Sciatic nerve (tissue), 2 donors: ENCODE data around the gene CSGALNACT2. TPM values are rescaled to one million over a fixed set of nuclear protein-coding genes. Genes with fewer than 3 reads are reported as not detected.
"Not testable (repeated sequence)": the region's sequence is repeated elsewhere in the genome, so short reads cannot be mapped to it uniquely, and the experiment has no call there.

Experiments used
- ATAC-seq: fragments of 200-7000 bp; cut with Tn5 transposase; one replicate; pipeline ENCODE4 v1.9.1; 2020; ENCODE audit warnings: mild to moderate bottlenecking, moderate library complexity
- DNase-seq: peaks from one replicate; pipeline ENCODE4 v3.0.0-alpha.2; 2020; ENCODE audit warnings: low spot score
- intact Hi-C: fragments of 100-400 bp; cut with DNase I; formaldehyde crosslinking; loops from one replicate; pipeline ENCODE4 v1.14.2; 2022
- total RNA-seq: library from RNA; stranded (reverse); fragmentation: NEBNext Ultra II Directional; extraction: Animal tissue kit (Norgen Biotek cat#: 25700); gene quantifications from one replicate; pipeline ENCODE4 v1.2.1, GENCODE V29; 2021
- donor health status: DM: no; HTN: no; CAD: no.
- donor health status: DM: no; HTN: no; CAD: no.

Gene CSGALNACT2
- total RNA-seq, 1 donor from 2014 or later: 31.5 TPM

DNA sequence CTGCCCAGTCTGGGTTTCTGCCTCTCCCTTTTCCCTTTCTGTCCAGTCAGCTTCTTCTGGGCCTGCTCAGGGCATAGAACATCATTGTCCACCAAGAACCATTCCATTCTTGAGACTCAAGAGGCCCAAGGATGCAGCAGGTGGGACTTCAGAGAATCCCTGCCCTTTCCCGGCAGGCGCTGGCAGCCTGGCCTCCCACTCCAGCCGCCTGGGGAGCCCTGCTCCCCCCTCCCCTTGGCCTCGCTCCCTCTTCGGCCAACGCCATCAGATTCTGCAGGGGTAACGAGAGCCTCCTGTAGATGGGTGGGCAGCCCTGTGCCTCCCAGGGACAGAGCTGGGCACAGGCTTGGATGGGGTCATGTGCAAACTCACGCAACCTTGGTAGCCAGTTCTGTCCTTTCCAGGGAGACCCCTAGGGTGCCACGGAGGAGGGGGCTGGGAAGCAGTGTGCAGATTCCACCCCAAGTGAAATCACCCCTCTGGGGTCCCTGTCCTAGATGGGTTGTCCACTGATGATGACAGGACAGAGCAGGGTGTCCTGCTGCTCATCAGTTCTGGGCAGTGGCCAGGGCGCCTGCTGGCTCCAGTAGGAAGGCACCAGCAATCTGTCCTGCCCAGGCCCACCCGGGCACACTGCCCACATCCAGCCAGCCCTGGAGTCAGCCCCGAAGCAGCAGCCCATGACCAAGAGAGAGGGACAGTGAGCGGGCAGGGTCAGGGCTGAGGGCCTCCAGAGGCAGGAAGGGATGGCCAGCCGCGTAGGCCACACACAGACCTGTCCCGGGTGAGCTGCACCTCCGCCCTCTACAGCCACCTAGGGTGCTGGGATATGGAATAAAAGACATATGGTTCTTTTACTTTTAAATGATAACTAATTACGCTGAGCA is 80.9 kb downstream of the CSGALNACT2 start:
- ATAC-seq: peak; percentile 22
- peak; percentile 61 for DNase-seq
- intact Hi-C loops: no loop called here

GRCh38 chr10:43219848-43220247 is 81.6 kb downstream of the CSGALNACT2 start:
- intact Hi-C loops: no loop called here

DNA sequence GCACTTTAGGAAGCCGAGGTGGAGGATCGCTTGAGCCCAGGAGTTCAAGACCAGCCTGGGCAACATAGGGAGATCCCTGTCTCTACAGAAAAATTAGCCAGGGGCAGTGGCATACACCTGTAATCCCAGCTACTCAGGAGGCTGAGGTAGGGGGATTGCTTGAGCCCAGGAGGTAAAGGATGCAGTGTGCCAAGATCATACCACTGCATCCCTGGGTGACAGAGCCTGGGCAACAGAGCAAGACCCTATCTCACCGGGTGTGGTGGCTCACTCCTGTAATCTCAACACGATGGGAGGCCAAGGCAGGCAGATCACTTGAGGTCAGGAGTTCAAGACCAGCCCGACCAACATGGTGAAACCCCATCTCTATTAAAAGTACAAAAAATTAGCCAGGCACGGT is 82.0 kb downstream of the CSGALNACT2 start:
- DNase-seq, intact Hi-C loops, ATAC-seq: not testable (repeated sequence)

More at GRCh38 chr10:43219848-43220247, 81.6 kb downstream of the CSGALNACT2 start:
- no peak for ATAC-seq
- DNase-seq: peak; percentile 49

GRCh38 chr10:43220657-43221418 is 82.6 kb downstream of the CSGALNACT2 start:
- DNase-seq (peak; percentile 46), ATAC-seq (no peak)
- intact Hi-C loops: no loop called here

DNA sequence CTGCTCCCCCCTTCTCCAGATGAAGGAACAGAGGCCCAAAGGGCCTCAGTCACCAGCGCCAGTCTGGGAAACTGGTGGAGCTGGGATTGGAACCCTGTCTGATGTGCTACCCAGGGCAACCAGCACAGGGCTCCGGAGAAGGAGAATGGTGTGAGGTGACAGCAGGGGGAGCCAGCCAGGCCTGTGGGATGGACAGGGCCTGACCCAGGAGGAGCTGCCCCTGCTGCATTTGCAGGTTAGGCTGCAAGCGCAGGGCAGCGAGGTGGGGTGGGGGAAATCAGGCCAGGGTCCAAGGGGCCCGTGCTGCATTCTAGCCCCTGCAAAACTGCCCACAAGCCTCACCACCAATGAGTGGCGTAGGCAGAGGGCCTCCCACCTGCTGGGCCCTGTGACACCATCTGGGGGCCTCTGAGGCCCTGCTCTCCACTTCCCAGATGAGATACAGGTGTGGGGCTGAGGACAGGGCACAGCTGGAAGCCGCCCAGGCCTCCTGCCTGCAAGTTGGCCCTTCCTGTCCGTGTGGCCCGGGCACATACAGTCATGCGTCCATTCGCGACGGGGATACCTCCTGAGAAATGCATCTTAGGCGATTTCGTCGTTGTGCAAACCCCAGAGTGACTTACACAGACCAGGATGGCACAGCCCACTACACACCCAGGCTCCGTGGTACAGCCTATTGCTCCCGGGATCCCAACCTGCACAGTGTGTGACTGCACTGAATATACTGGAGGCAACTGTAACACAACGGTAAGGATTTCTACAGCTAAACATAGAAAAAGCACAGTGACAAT is 83.4 kb downstream of the CSGALNACT2 start:
- DNase-seq (peak; percentile 55), ATAC-seq (no peak)
- intact Hi-C loops: no loop called here

GRCh38 chr10:43222210-43222720 is 84.0 kb downstream of the CSGALNACT2 start:
- intact Hi-C loops: no loop called here
- DNase-seq: no peak
- ATAC-seq: no peak

DNA sequence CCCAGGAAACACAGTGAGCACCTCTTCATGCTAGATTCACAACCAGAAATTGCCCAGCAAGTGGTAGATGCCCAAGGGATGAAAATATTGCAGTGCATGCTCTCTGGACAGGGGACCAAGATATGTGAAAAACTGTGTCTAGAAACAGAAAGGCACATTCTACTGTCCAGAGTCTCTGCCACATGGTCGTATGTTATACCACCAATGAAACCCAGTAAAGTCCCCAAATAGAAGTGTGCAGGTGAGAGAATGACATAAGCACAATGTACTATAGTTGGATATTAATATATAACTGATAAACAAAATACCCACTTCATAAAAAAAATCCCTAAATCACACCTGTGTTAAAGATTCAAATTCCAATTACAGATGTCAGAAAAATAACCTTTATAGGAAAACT is 84.8 kb downstream of the CSGALNACT2 start:
- ATAC-seq: no peak
- DNase-seq: no peak
- intact Hi-C loops: no loop called here

GRCh38 chr10:43224321-43224720 is 86.1 kb downstream of the CSGALNACT2 start:
- intact Hi-C loops: no loop called here
- DNase-seq: no peak
- no peak for ATAC-seq

DNA sequence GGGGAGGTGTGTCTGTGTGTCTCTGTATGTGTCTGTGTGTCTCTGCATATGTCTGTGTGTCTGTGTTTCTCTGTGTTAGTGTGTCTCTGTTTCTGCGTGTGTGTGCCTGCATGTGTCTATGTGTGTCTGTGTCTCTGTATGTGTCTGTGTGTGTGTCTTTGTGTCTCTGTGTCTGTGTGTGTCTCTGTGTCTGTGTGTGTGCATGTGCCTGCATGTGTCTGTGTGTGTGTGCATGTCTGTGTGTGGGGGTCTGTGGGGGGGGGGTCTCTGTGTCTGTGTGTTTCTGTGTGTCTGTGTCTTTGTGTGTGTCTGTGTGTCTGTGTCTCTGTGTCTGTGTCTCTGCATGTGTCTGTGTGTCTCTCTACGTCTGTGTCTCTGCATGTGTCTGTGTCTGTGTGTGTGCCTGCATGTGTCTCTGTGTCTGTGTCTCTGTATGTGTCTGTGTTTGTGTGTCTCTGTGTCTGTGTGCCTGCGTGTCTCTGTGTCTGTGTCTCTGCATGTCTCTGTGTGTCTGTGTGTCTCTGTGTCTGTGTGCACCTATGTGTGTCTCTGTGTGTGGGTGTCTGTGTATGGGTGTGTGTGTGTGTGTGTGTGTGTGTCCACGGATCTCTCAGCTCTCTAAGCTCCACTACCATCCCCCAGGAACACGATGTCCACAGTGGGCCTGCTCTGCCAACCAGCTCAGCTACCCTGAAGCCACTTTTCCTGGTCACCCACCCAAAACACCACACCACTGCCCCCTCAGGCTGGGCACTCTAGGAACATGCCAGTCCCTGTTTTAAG is 87.0 kb downstream of the CSGALNACT2 start:
- intact Hi-C loops: no loop called here
- DNase-seq (no peak), ATAC-seq (no peak)

- peak; percentile 54 for ATAC-seq
- DNase-seq: peak; percentile 82
- intact Hi-C loops: no loop called here
These were observed 87.5 kb downstream of the CSGALNACT2 start for GRCh38 chr10:43225787-43226153.

- no peak for ATAC-seq
- intact Hi-C loops: no loop called here
- DNase-seq: peak; percentile 56
These were observed 88.2 kb downstream of the CSGALNACT2 start for GRCh38 chr10:43226441-43226840.

DNA sequence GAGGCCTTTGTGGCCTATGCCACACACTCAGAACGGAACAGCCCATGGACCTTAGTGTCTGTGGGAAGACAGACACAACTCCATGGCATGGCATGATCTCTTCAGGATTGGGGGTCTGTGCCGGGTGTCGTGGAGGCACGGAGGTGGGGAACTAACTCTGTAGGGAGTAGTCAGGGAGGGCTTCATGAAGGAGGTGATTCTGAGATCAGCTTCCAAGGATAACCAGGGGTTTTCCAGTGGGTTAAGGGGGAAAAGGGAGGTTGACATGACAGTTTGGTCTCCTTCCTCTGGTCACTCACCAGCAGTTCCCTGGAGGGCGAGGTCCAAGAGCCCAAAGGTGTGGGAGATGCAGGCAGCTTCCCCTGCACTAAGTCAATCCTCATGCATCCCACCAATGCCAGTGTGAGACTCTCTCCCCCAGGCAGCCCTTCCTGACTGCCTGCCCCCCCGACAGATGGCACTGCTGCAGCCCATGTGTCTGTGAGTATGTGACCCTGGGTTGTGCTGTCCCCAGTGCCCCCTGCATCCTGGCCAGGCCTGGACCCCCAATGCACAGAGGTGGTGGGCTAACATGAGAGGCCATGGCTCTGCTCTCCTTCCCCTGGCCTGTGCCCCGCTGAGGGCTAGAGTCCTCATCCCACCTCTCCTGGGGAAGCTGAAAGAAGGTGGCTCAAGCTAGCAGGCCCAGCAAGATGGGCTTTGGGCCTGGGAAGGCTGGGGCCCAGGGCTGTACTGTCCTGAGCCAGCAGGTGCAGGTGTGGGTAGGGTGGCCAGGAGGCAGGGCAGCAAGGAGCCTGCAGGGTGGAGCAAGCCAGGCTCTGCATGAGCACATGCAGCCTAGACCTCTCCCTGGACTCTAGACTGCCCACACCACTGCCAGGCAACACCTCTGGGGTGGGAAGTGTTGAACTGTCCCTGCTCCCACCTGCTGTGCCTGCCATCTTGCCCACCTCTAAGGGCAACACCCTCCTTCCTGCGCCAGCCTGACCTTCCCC is 88.9 kb downstream of the CSGALNACT2 start:
- peak; percentile 44 for DNase-seq
- intact Hi-C loops: no loop called here
- ATAC-seq: no peak

DNA sequence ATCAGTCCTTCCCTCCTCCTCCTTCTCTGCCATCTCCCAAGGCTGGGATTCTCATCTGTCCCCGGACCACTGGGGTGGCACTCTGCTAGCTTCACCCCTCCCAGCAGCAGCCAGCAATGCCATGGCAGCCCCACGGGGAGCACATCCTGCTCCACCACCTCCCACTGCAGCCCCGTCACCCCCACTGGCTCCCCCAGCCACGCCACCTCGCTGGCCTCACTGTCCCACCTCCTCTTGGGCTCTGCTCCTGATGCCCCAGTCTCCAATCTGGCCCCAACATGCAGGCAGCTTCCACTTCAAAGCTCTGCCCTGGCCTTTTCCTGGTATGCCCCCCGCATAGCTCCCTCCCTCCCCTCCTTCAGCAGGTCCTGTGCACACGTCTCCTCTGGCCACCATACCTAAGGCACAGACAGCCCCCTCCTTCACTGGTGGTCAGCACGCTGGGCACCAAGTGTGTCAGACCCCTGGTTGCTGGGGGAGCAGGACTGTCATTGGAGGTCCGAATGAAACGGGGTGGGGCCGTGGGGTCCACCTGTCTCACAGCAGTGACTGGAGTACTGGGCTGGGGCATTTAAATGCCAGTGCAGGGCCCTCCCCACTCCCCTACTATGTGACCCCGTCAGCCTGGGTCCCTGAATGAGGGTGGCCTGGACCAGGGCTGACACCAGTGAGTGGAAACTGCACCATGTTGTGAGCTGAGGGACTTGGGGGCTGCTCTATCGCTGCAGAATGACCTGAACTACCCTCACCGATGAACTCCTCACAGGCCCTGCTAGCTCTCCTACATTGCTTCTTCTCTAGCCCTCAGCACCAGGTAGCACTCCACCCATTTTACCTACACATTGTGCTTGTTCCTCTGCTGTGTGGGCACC is 89.9 kb downstream of the CSGALNACT2 start:
- DNase-seq (peak; percentile 49), ATAC-seq (no peak)
- intact Hi-C loops: no loop called here

GRCh38 chr10:43228783-43229207 is 90.5 kb downstream of the CSGALNACT2 start:
- intact Hi-C loops: no loop called here
- ATAC-seq (no peak), DNase-seq (no peak)

- ATAC-seq: no peak
- intact Hi-C loops: no loop called here
- DNase-seq: peak; percentile 61
These were observed 91.2 kb downstream of the CSGALNACT2 start for GRCh38 chr10:43229208-43230061.
